Astrocyte (in vitro differentiated cells and primary cell): ENCODE data around the gene CLDN22.

ENCODE experiments used
- CTCF ChIP-seq: IDR thresholded peaks from 2 replicates; pipeline ENCODE4 v1.5.1; 2011; ENCODE audit warnings: low read depth, mild to moderate bottlenecking, inconsistent platforms, low read length, moderate library complexity; ENCODE audit not compliant: insufficient read depth
- EZH2 ChIP-seq: IDR thresholded peaks from 2 replicates; pipeline ENCODE4 v1.6.1; 2012; ENCODE audit warnings: mild to moderate bottlenecking, low read length, inconsistent platforms; ENCODE audit not compliant: insufficient read depth

- TF ChIP-seq CTCF (no peak), EZH2 (no peak)
These were observed 24.4 kb downstream of the CLDN22 start for GRCh38 chr4:183295711-183296110.
